NOMO-1 treated with DMSO at 0.1 percent for 48 hours (cell line): ENCODE measurements around the gene RGS11.

Source experiments
- DNase-seq: peaks from one replicate; lab custom pipeline; 2025; ENCODE audit not compliant: unreplicated experiment; lab: John Stamatoyannopoulos, UW

RGS11 gene

GRCh38 chr16:275786-276232 is at the start of gene RGS11:
Gene RGS11, minus strand, starts transcription at chr16:275944. Its CDS starts 33 bp downstream, at chr16:275911.
- no peak for DNase-seq

GRCh38 chr16:324451-325334 is 48.9 kb upstream of the RGS11 start:
- DNase-seq = no peak

- DNase-seq = no peak
Measured at GRCh38 chr16:324201-324450, 48.4 kb upstream of the RGS11 start.

GRCh38 chr16:322476-323143 is 46.9 kb upstream of the RGS11 start:
- DNase-seq = no peak

GRCh38 chr16:321532-321931 is 45.8 kb upstream of the RGS11 start:
- no peak for DNase-seq

- DNase-seq = no peak
Measured at GRCh38 chr16:320206-320605, 44.5 kb upstream of the RGS11 start.

GRCh38 chr16:318628-319027 is 42.9 kb upstream of the RGS11 start:
- no peak for DNase-seq

- no peak for DNase-seq
Measured at GRCh38 chr16:317583-317982, 41.8 kb upstream of the RGS11 start.

- no peak for DNase-seq
Measured at GRCh38 chr16:316741-317464, 41.2 kb upstream of the RGS11 start.

GRCh38 chr16:314795-315299 is 39.1 kb upstream of the RGS11 start:
- DNase-seq = no peak

- DNase-seq = no peak
Measured at GRCh38 chr16:314351-314750, 38.6 kb upstream of the RGS11 start.

GRCh38 chr16:311725-312124 is 36.0 kb upstream of the RGS11 start:
- DNase-seq = no peak

GRCh38 chr16:309476-309875 is 33.7 kb upstream of the RGS11 start:
- no peak for DNase-seq

GRCh38 chr16:307691-308312 is 32.1 kb upstream of the RGS11 start:
- no peak for DNase-seq

GRCh38 chr16:306911-307370 is 31.2 kb upstream of the RGS11 start:
- no peak for DNase-seq

GRCh38 chr16:305916-306626 is 30.3 kb upstream of the RGS11 start:
- DNase-seq = no peak

GRCh38 chr16:303760-304505 is 28.2 kb upstream of the RGS11 start:
- DNase-seq = peak; percentile 20

- DNase-seq = no peak
Measured at GRCh38 chr16:301950-302349, 26.2 kb upstream of the RGS11 start.

GRCh38 chr16:301235-301634 is 25.5 kb upstream of the RGS11 start:
- DNase-seq = no peak

GRCh38 chr16:297832-298231 is 22.1 kb upstream of the RGS11 start:
- DNase-seq = no peak
